GM23338 (cell line): ENCODE measurements around the gene CELA1. TPM values are rescaled to one million over a fixed set of nuclear protein-coding genes. Genes with fewer than 3 reads are reported as not detected.
"Not testable (repeated sequence)": the region's sequence is repeated elsewhere in the genome, so short reads cannot be mapped to it uniquely, and the experiment has no call there.

Source experiments
- ATAC-seq: fragments of 200-7000 bp; cut with Tn5 transposase; 3 replicates; pipeline ENCODE4 v1.9.1; 2020
- DNase-seq: peaks from one replicate; pipeline ENCODE4 v3.0.0-alpha.2; 2015; ENCODE audit warnings: low spot score
- H2AFZ ChIP-seq: fragments of 200-600 bp; sonication (generic); 2 replicates; pipeline ENCODE4 v1.8.0; 2016; ENCODE audit warnings: antibody characterized with exemption, mild to moderate bottlenecking, moderate library complexity
- H3F3A ChIP-seq: fragments of 200-600 bp; sonication (generic); replicated peaks from 2 replicates; pipeline ENCODE4 v1.8.0; 2017; ENCODE audit warnings: antibody characterized with exemption, mixed run types, low read depth
- H3K27ac ChIP-seq: fragments of 200-600 bp; sonication (generic); 2 replicates; pipeline ENCODE4 v1.6.1; 2016; ENCODE audit warnings: low read depth
- H3K27me3 ChIP-seq: fragments of 200-600 bp; sonication (generic); 2 replicates; pipeline ENCODE4 v1.8.0; 2016; ENCODE audit warnings: mild to moderate bottlenecking, mixed run types, moderate library complexity; ENCODE audit not compliant: insufficient read depth
- H3K36me3 ChIP-seq: fragments of 200-600 bp; sonication (generic); 2 replicates; pipeline ENCODE4 v1.8.0; 2016; ENCODE audit warnings: mild to moderate bottlenecking; ENCODE audit not compliant: insufficient read depth
- H3K4me1 ChIP-seq: fragments of 200-600 bp; sonication (generic); 2 replicates; pipeline ENCODE4 v1.8.0; 2016; ENCODE audit warnings: mild to moderate bottlenecking, moderate library complexity; ENCODE audit not compliant: insufficient read depth
- H3K4me2 ChIP-seq: fragments of 200-600 bp; sonication (generic); 2 replicates; pipeline ENCODE4 v1.7.1; 2017; ENCODE audit warnings: mixed run types
- H3K4me3 ChIP-seq: fragments of 200-600 bp; sonication (generic); 2 replicates; pipeline ENCODE4 v1.6.1; 2016; ENCODE audit warnings: mixed run types
- H3K79me2 ChIP-seq: fragments of 200-600 bp; sonication (generic); replicated peaks from 2 replicates; pipeline ENCODE4 v1.8.0; 2017; ENCODE audit warnings: mild to moderate bottlenecking; ENCODE audit not compliant: insufficient read depth
- H3K9me2 ChIP-seq: fragments of 200-600 bp; sonication (generic); 2 replicates; pipeline ENCODE4 v1.8.0; 2017; ENCODE audit not compliant: insufficient read depth
- H4K20me1 ChIP-seq: fragments of 200-600 bp; sonication (generic); replicated peaks from 2 replicates; pipeline ENCODE4 v1.8.0; 2017; ENCODE audit warnings: mild to moderate bottlenecking; ENCODE audit not compliant: insufficient read depth
- H3K27ac Mint-ChIP-seq: 2 replicates; pipeline ENCODE4 v1.8.0; 2020; ENCODE audit warnings: inconsistent platforms, mild to moderate bottlenecking, moderate library complexity, mixed read lengths
- H3K27me3 Mint-ChIP-seq: 3 replicates; pipeline ENCODE4 v1.8.0; 2022; ENCODE audit warnings: low read depth, mild to moderate bottlenecking, moderate library complexity, mixed read lengths, inconsistent platforms; ENCODE audit not compliant: insufficient read depth, poor library complexity
- H3K36me3 Mint-ChIP-seq: 3 replicates; pipeline ENCODE4 v1.8.0; 2021; ENCODE audit warnings: low read depth, mild to moderate bottlenecking, inconsistent platforms, moderate library complexity, mixed read lengths
- H3K4me1 Mint-ChIP-seq: 3 replicates; pipeline ENCODE4 v1.8.0; 2020; ENCODE audit warnings: mild to moderate bottlenecking, inconsistent platforms, mixed read lengths
- H3K4me3 Mint-ChIP-seq: 3 replicates; pipeline ENCODE4 v1.8.0; 2021; ENCODE audit warnings: moderate library complexity, mild to moderate bottlenecking, inconsistent platforms, mixed read lengths
- H3K9me3 Mint-ChIP-seq: 3 replicates; pipeline ENCODE4 v1.8.0; 2020; ENCODE audit warnings: moderate library complexity, mild to moderate bottlenecking, inconsistent platforms, mixed read lengths
- CREB1 ChIP-seq: fragments of 250-450 bp; sonication (Bioruptor Pico); IDR thresholded peaks from 2 replicates; pipeline ENCODE4 v1.5.0; 2020; ENCODE audit warnings: low read depth, mild to moderate bottlenecking, moderate library complexity
- EZH2 ChIP-seq: fragments of 200-600 bp; sonication (generic); IDR thresholded peaks from one replicate; pipeline ENCODE4 v1.8.0; 2017; ENCODE audit warnings: antibody characterized with exemption, mild to moderate bottlenecking, low read depth; ENCODE audit not compliant: unreplicated experiment
- EZH2phosphoT487 ChIP-seq: fragments of 200-600 bp; sonication (generic); IDR thresholded peaks from one replicate; pipeline ENCODE4 v1.8.1; 2018; ENCODE audit warnings: antibody characterized with exemption; ENCODE audit not compliant: unreplicated experiment
- JUNB ChIP-seq: IDR thresholded peaks from one replicate; pipeline ENCODE4 v1.6.1; 2016; ENCODE audit warnings: antibody characterized with exemption; ENCODE audit not compliant: unreplicated experiment
- NANOG ChIP-seq: IDR thresholded peaks from 2 replicates; pipeline ENCODE4 v1.6.1; 2016; ENCODE audit warnings: antibody characterized with exemption, borderline replicate concordance
- POLR2AphosphoS5 ChIP-seq: IDR thresholded peaks from 2 replicates; pipeline ENCODE4 v1.6.1; 2016; ENCODE audit warnings: antibody characterized with exemption, low read depth
- STAT1 ChIP-seq: IDR thresholded peaks from one replicate; pipeline ENCODE4 v1.6.1; 2016; ENCODE audit warnings: antibody characterized with exemption; ENCODE audit not compliant: unreplicated experiment
- ZNF114 ChIP-seq: fragments of 250-450 bp; sonication (Bioruptor Pico); IDR thresholded peaks from 2 replicates; pipeline ENCODE4 v1.5.0; 2020; ENCODE audit warnings: mild to moderate bottlenecking, moderate library complexity
- ZNF331 ChIP-seq: fragments of 250-450 bp; sonication (Bioruptor Pico); IDR thresholded peaks from 2 replicates; pipeline ENCODE4 v1.5.0; 2020; ENCODE audit warnings: low read depth, mild to moderate bottlenecking, moderate library complexity
- polyA plus RNA-seq: library from polyadenylated mRNA; unstranded; fragments of >200 nt; fragmentation: Nextera tagmentation; extraction: Ambion mirVana; gene quantifications from 2 replicates; pipeline ENCODE4 v1.2.1, GENCODE V29; 2016
- total RNA-seq: library from RNA; depleted of rRNA; stranded (reverse); fragments of >200 nt; shearing (Covaris generic); gene quantifications from 2 replicates; pipeline ENCODE4 v1.2.3, GENCODE V29; 2014
- TF ChIP-seq, protein P1 (sequence below), 2 experiments: fragments of 200-600 bp in 1 of 2; sonication (generic) in 1 of 2; conservative IDR thresholded peaks; 2 replicates each; pipeline versions ENCODE4 v1.5.1 to v1.6.1; 2016 to 2017; ENCODE audit warnings: antibody characterized with exemption in 2 of 2, low read depth in 2 of 2, mild to moderate bottlenecking in 2 of 2, moderate library complexity in 1 of 2
- TF ChIP-seq, protein P2 (sequence below): fragments of 250-450 bp; sonication (Bioruptor Pico); IDR thresholded peaks from 2 replicates; pipeline ENCODE4 v1.5.0; 2020; ENCODE audit warnings: mild to moderate bottlenecking, moderate library complexity

Gene CELA1
- total and polyA plus RNA-seq, 2 experiments from 2014 or later = not detected

- H3K27ac Mint-ChIP-seq, H3K79me2 ChIP-seq, H3K4me3 Mint-ChIP-seq, H3K27me3 ChIP-seq, H3K27me3 Mint-ChIP-seq, ATAC-seq, H3K4me1 ChIP-seq, H3K36me3 Mint-ChIP-seq, H3K9me2 ChIP-seq, H3K36me3 ChIP-seq, H3K27ac ChIP-seq, DNase-seq, H3K4me2 ChIP-seq, H3K9me3 Mint-ChIP-seq, H3K4me3 ChIP-seq, H2AFZ ChIP-seq, H3K4me1 Mint-ChIP-seq, H3F3A ChIP-seq, H4K20me1 ChIP-seq: not testable (repeated sequence)
These were observed 52.4 kb downstream of the CELA1 start for GRCh38 chr12:51294097-51294496.

- Histone ChIP-seq H2AFZ (no peak overlapping the region), H3K9me2 (no peaks in the 10 kb centered on the region), H3K27me3 (no peaks in the 10 kb centered on the region), H3K4me1 (no peaks in the 10 kb centered on the region), H3K79me2 (no peaks in the 10 kb centered on the region), H3F3A (no peaks in the 10 kb centered on the region), H3K27ac (no peak overlapping the region), H3K4me2 (no peak overlapping the region), H3K36me3 (no peaks in the 10 kb centered on the region), H4K20me1 (no peaks in the 10 kb centered on the region), H3K4me3 (no peak overlapping the region)
- H3K36me3 Mint-ChIP-seq = no peaks in the 10 kb centered on the region
- no peaks in the 10 kb centered on the region for H3K4me1 Mint-ChIP-seq
- H3K27ac Mint-ChIP-seq = no peak overlapping the region
- DNase-seq (no peak), ATAC-seq (no peak)
- no peak overlapping the region for H3K4me3 Mint-ChIP-seq
- TF ChIP-seq EZH2phosphoT487 = no peak
- no peak for TF ChIP-seq STAT1
- TF ChIP-seq ZNF114 (CRISPR knock-in tag) = no peak
- no peak for TF ChIP-seq CREB1 (CRISPR knock-in tag)
- no peak for TF ChIP-seq NANOG
- TF ChIP-seq, protein P1, sequence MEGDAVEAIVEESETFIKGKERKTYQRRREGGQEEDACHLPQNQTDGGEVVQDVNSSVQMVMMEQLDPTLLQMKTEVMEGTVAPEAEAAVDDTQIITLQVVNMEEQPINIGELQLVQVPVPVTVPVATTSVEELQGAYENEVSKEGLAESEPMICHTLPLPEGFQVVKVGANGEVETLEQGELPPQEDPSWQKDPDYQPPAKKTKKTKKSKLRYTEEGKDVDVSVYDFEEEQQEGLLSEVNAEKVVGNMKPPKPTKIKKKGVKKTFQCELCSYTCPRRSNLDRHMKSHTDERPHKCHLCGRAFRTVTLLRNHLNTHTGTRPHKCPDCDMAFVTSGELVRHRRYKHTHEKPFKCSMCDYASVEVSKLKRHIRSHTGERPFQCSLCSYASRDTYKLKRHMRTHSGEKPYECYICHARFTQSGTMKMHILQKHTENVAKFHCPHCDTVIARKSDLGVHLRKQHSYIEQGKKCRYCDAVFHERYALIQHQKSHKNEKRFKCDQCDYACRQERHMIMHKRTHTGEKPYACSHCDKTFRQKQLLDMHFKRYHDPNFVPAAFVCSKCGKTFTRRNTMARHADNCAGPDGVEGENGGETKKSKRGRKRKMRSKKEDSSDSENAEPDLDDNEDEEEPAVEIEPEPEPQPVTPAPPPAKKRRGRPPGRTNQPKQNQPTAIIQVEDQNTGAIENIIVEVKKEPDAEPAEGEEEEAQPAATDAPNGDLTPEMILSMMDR (conservative IDR thresholded peaks at IDR 0.05; ENCODE audit: low read depth in 2 of 2) = no peak
- TF ChIP-seq EZH2 = no peak
- TF ChIP-seq ZNF331 (CRISPR knock-in tag) = no peak
- TF ChIP-seq POLR2AphosphoS5 = no peak
- no peak for TF ChIP-seq JUNB
- TF ChIP-seq, protein P2, sequence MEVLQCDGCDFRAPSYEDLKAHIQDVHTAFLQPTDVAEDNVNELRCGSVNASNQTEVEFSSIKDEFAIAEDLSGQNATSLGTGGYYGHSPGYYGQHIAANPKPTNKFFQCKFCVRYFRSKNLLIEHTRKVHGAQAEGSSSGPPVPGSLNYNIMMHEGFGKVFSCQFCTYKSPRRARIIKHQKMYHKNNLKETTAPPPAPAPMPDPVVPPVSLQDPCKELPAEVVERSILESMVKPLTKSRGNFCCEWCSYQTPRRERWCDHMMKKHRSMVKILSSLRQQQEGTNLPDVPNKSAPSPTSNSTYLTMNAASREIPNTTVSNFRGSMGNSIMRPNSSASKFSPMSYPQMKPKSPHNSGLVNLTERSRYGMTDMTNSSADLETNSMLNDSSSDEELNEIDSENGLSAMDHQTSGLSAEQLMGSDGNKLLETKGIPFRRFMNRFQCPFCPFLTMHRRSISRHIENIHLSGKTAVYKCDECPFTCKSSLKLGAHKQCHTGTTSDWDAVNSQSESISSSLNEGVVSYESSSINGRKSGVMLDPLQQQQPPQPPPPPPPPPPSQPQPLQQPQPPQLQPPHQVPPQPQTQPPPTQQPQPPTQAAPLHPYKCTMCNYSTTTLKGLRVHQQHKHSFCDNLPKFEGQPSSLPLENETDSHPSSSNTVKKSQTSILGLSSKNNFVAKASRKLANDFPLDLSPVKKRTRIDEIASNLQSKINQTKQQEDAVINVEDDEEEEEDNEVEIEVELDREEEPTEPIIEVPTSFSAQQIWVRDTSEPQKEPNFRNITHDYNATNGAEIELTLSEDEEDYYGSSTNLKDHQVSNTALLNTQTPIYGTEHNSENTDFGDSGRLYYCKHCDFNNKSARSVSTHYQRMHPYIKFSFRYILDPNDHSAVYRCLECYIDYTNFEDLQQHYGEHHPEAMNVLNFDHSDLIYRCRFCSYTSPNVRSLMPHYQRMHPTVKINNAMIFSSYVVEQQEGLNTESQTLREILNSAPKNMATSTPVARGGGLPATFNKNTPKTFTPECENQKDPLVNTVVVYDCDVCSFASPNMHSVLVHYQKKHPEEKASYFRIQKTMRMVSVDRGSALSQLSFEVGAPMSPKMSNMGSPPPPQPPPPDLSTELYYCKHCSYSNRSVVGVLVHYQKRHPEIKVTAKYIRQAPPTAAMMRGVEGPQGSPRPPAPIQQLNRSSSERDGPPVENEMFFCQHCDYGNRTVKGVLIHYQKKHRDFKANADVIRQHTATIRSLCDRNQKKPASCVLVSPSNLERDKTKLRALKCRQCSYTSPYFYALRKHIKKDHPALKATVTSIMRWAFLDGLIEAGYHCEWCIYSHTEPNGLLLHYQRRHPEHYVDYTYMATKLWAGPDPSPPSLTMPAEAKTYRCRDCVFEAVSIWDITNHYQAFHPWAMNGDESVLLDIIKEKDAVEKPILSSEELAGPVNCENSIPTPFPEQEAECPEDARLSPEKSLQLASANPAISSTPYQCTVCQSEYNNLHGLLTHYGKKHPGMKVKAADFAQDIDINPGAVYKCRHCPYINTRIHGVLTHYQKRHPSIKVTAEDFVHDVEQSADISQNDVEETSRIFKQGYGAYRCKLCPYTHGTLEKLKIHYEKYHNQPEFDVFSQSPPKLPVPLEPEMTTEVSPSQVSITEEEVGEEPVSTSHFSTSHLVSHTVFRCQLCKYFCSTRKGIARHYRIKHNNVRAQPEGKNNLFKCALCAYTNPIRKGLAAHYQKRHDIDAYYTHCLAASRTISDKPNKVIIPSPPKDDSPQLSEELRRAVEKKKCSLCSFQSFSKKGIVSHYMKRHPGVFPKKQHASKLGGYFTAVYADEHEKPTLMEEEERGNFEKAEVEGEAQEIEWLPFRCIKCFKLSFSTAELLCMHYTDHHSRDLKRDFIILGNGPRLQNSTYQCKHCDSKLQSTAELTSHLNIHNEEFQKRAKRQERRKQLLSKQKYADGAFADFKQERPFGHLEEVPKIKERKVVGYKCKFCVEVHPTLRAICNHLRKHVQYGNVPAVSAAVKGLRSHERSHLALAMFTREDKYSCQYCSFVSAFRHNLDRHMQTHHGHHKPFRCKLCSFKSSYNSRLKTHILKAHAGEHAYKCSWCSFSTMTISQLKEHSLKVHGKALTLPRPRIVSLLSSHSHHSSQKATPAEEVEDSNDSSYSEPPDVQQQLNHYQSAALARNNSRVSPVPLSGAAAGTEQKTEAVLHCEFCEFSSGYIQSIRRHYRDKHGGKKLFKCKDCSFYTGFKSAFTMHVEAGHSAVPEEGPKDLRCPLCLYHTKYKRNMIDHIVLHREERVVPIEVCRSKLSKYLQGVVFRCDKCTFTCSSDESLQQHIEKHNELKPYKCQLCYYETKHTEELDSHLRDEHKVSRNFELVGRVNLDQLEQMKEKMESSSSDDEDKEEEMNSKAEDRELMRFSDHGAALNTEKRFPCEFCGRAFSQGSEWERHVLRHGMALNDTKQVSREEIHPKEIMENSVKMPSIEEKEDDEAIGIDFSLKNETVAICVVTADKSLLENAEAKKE (CRISPR knock-in tag) = no peak
- H3K9me3 Mint-ChIP-seq = no peaks in the 10 kb centered on the region
- peaks cover 3% of the 10 kb centered on the region for H3K27me3 Mint-ChIP-seq
These were observed 52.8 kb downstream of the CELA1 start for GRCh38 chr12:51293696-51294095.
